IMR-90 (cell line): ENCODE results near the gene TMEM218. TPM values are rescaled to one million over a fixed set of nuclear protein-coding genes. Genes with fewer than 3 reads are reported as not detected.

Source experiments
- ATAC-seq: fragments of 200-7000 bp; cut with Tn5 transposase; 2 replicates; pipeline ENCODE4 v1.9.1; 2020; ENCODE audit warnings: low read depth, mild to moderate bottlenecking, moderate library complexity
- BruUV-seq: library from RNA; stranded (reverse); fragments of 400-500 nt; replicated peaks from 2 replicates; lab custom pipeline; 2021; lab: Mats Ljungman, UMichigan
- CTCF ChIA-PET: fragments of 300-600 bp; formaldehyde crosslinking; extraction: SDS; loops from one replicate; lab custom pipeline; 2021; ENCODE audit warnings: antibody characterized with exemption; lab: Yijun Ruan, JAX
- POLR2A ChIA-PET: fragments of 300-600 bp; sonication (Branson Sonifier 250); formaldehyde crosslinking; loops from one replicate; lab custom pipeline; 2022; ENCODE audit warnings: antibody characterized with exemption; ENCODE audit not compliant: unreplicated experiment; lab: Charles Lee
- DNase-seq: peaks from one replicate; pipeline ENCODE4 v3.0.0; 2013
- H2AFZ ChIP-seq: replicated peaks from 2 replicates; pipeline ENCODE3; 2013; ENCODE audit warnings: low read length, mild to moderate bottlenecking; ENCODE audit not compliant: poor library complexity
- H2AK5ac ChIP-seq: 2 replicates; pipeline ENCODE4 v1.6.1; 2013; ENCODE audit warnings: low read depth, low read length, inconsistent platforms
- H2AK9ac ChIP-seq: replicated peaks from 2 replicates; pipeline ENCODE3; 2013; ENCODE audit warnings: mild to moderate bottlenecking, low read depth, low read length, moderate library complexity; ENCODE audit not compliant: poor library complexity
- H2BK120ac ChIP-seq: 2 replicates; pipeline ENCODE4 v1.6.1; 2013; ENCODE audit warnings: low read depth, low read length, inconsistent platforms
- H2BK15ac ChIP-seq: 3 replicates; pipeline ENCODE4 v1.6.1; 2013; ENCODE audit warnings: low read depth, low read length, inconsistent platforms
- H2BK20ac ChIP-seq: 2 replicates; pipeline ENCODE4 v1.6.1; 2013; ENCODE audit warnings: low read depth, mild to moderate bottlenecking, inconsistent platforms, low read length, moderate library complexity
- H2BK5ac ChIP-seq: 2 replicates; pipeline ENCODE4 v1.6.1; 2013; ENCODE audit warnings: mild to moderate bottlenecking, low read depth, low read length, inconsistent platforms; ENCODE audit not compliant: poor library complexity, severe bottlenecking
- H3K14ac ChIP-seq: replicated peaks from 2 replicates; pipeline ENCODE4 v1.6.1; 2013; ENCODE audit warnings: low read depth, low read length, inconsistent platforms
- H3K18ac ChIP-seq: 2 replicates; pipeline ENCODE4 v1.6.1; 2013; ENCODE audit warnings: low read depth, low read length, control low read depth
- H3K23ac ChIP-seq: 2 replicates; pipeline ENCODE4 v1.6.1; 2013; ENCODE audit warnings: low read depth, low read length, inconsistent platforms
- H3K27ac ChIP-seq: 2 replicates; pipeline ENCODE4 v1.5.1; 2013; ENCODE audit warnings: mild to moderate bottlenecking, control low read depth, low read length; ENCODE audit not compliant: insufficient read depth
- H3K27me3 ChIP-seq: 2 replicates; pipeline ENCODE4 v1.6.1; 2013; ENCODE audit warnings: low read length; ENCODE audit not compliant: control insufficient read depth, insufficient read depth
- H3K36me3 ChIP-seq: 2 replicates; pipeline ENCODE4 v1.6.1; 2013; ENCODE audit warnings: low read length, mixed read lengths; ENCODE audit not compliant: control insufficient read depth, insufficient read depth
- H3K4ac ChIP-seq: 2 replicates; pipeline ENCODE4 v1.6.1; 2013; ENCODE audit warnings: low read depth, low read length, inconsistent platforms
- H3K4me1 ChIP-seq: 2 replicates; pipeline ENCODE4 v1.6.1; 2013; ENCODE audit warnings: low read length, mixed read lengths; ENCODE audit not compliant: control insufficient read depth, insufficient read depth
- H3K4me2 ChIP-seq: 2 replicates; pipeline ENCODE4 v1.6.1; 2013; ENCODE audit warnings: low read depth, mild to moderate bottlenecking, control low read depth, low read length, moderate library complexity
- H3K4me3 ChIP-seq: 2 replicates; pipeline ENCODE4 v1.5.1; 2013; ENCODE audit warnings: low read depth, mild to moderate bottlenecking, control low read depth, low read length, moderate library complexity; ENCODE audit not compliant: insufficient read depth
- H3K56ac ChIP-seq: 2 replicates; pipeline ENCODE4 v1.6.1; 2013; ENCODE audit warnings: low read length, inconsistent platforms; ENCODE audit not compliant: insufficient read depth; ENCODE audit errors: extremely low read depth
- H3K79me1 ChIP-seq, 2 experiments: 2 replicates each; pipeline ENCODE4 v1.6.1; 2013; ENCODE audit warnings: low read length in 2 of 2, inconsistent platforms in 1 of 2, low read depth in 1 of 2
- H3K9ac ChIP-seq: 2 replicates; pipeline ENCODE4 v1.6.1; 2013; ENCODE audit warnings: low read depth, low read length, control low read depth
- H3K9me1 ChIP-seq: 2 replicates; pipeline ENCODE4 v1.6.1; 2013; ENCODE audit warnings: low read length, inconsistent platforms; ENCODE audit not compliant: insufficient read depth
- H3K9me3 ChIP-seq: 2 replicates; pipeline ENCODE4 v1.6.1; 2013; ENCODE audit warnings: low read length; ENCODE audit not compliant: control insufficient read depth, insufficient read depth
- H4K20me1 ChIP-seq: 2 replicates; pipeline ENCODE4 v1.6.1; 2013; ENCODE audit warnings: low read length, inconsistent platforms; ENCODE audit not compliant: insufficient read depth
- H4K5ac ChIP-seq: 2 replicates; pipeline ENCODE4 v1.6.1; 2013; ENCODE audit warnings: mild to moderate bottlenecking, low read depth, low read length, control low read depth
- H4K8ac ChIP-seq, 2 experiments: 2 replicates each; pipeline ENCODE4 v1.6.1; 2013; ENCODE audit warnings: low read depth in 2 of 2, low read length in 2 of 2, control low read depth in 1 of 2, inconsistent platforms in 1 of 2
- H4K91ac ChIP-seq: 2 replicates; pipeline ENCODE4 v1.6.1; 2013; ENCODE audit warnings: low read depth, low read length, inconsistent platforms; ENCODE audit not compliant: insufficient read depth
- BHLHE40 ChIP-seq: fragments of 150-350 bp; IDR thresholded peaks from 2 replicates; pipeline ENCODE4 v1.6.1; 2016; ENCODE audit warnings: mild to moderate bottlenecking, low read depth, low read length
- CEBPB ChIP-seq: IDR thresholded peaks from 2 replicates; pipeline ENCODE4 v1.6.1; 2012; ENCODE audit warnings: low read depth, low read length, improper control_type of control experiment
- CHD1 ChIP-seq: IDR thresholded peaks from 2 replicates; pipeline ENCODE4 v1.6.1; 2012; ENCODE audit warnings: low read depth, low read length, improper control_type of control experiment
- CTCF ChIP-seq: conservative IDR thresholded peaks from 2 replicates; pipeline ENCODE4 v1.5.1; 2012; ENCODE audit warnings: mild to moderate bottlenecking, low read depth, low read length, improper control_type of control experiment
- ELK1 ChIP-seq: fragments of 150-350 bp; IDR thresholded peaks from 2 replicates; pipeline ENCODE4 v1.6.1; 2016; ENCODE audit warnings: low read depth, mild to moderate bottlenecking, low read length, moderate library complexity, borderline replicate concordance
- FOS ChIP-seq: fragments of 150-350 bp; IDR thresholded peaks from 2 replicates; pipeline ENCODE4 v1.6.1; 2016; ENCODE audit warnings: low read depth, low read length
- MAFK ChIP-seq: IDR thresholded peaks from 2 replicates; pipeline ENCODE4 v1.6.1; 2012; ENCODE audit warnings: low read depth, low read length, improper control_type of control experiment
- MAZ ChIP-seq: IDR thresholded peaks from 2 replicates; pipeline ENCODE4 v1.6.1; 2012; ENCODE audit warnings: low read depth, mild to moderate bottlenecking, low read length, improper control_type of control experiment, moderate library complexity, borderline replicate concordance
- MXI1 ChIP-seq: IDR thresholded peaks from 2 replicates; pipeline ENCODE4 v1.6.1; 2012; ENCODE audit warnings: low read depth, mild to moderate bottlenecking, low read length, moderate library complexity, borderline replicate concordance
- NFE2L2 ChIP-seq: fragments of 150-350 bp; IDR thresholded peaks from 2 replicates; pipeline ENCODE4 v1.6.1; 2016; ENCODE audit warnings: low read depth, mild to moderate bottlenecking, low read length
- POLR2A ChIP-seq: IDR thresholded peaks from 2 replicates; pipeline ENCODE4 v1.6.1; 2012; ENCODE audit warnings: mild to moderate bottlenecking, low read depth, low read length
- RCOR1 ChIP-seq: IDR thresholded peaks from 2 replicates; pipeline ENCODE4 v1.6.1; 2012; ENCODE audit warnings: mild to moderate bottlenecking, low read length, improper control_type of control experiment; ENCODE audit not compliant: insufficient replicate concordance
- RFX5 ChIP-seq: IDR thresholded peaks from 2 replicates; pipeline ENCODE4 v1.8.0; 2012; ENCODE audit warnings: low read depth, mild to moderate bottlenecking, low read length, moderate library complexity
- SMC3 ChIP-seq: fragments of 150-350 bp; IDR thresholded peaks from 2 replicates; pipeline ENCODE4 v1.6.1; 2016; ENCODE audit warnings: low read depth, mild to moderate bottlenecking, antibody characterized with exemption, low read length, moderate library complexity
- USF2 ChIP-seq: fragments of 150-350 bp; IDR thresholded peaks from 2 replicates; pipeline ENCODE4 v1.6.1; 2017; ENCODE audit warnings: mild to moderate bottlenecking, antibody characterized with exemption, low read length, low read depth
- dilution Hi-C: fragments of 300-500 bp; cut with HindIII; formaldehyde crosslinking; loops from one replicate; pipeline ENCODE4 v1.14.3; 2018; ENCODE audit warnings: low sequenced_read_pairs; ENCODE audit not compliant: unreplicated experiment
- in situ Hi-C: fragments of 300-500 bp; cut with MboI; formaldehyde crosslinking; loops from 3 replicates; pipeline ENCODE4 v1.14.3; 2019; ENCODE audit warnings: low sequenced_read_pairs, inconsistent platforms, mixed read lengths
- intact Hi-C: fragments of 100-400 bp; cut with micrococcal nuclease; formaldehyde crosslinking; loops from 2 replicates; pipeline ENCODE4 v1.10.0; 2022
- polyA plus RNA-seq, 3 experiments: library from polyadenylated mRNA; depleted of rRNA; stranded (reverse); fragments of >200 nt; gene quantifications; 2 replicates each; pipeline ENCODE4 v1.2.3, GENCODE V29; 2012; ENCODE audit warnings: low replicate concordance in 1 of 3
- total RNA-seq: library from RNA; depleted of rRNA; stranded (reverse); fragments of >200 nt; gene quantifications from 2 replicates; pipeline ENCODE4 v1.2.3, GENCODE V29; 2012

The TMEM218 gene
- total and polyA plus RNA-seq, 2 of the 4 experiments (the other 2 are of a cell fraction) = 19.4 to 23.0 TPM

- Histone ChIP-seq H4K20me1 (no peaks in the 10 kb centered on the region), H3K18ac (no peak overlapping the region), H2AK5ac (no peak overlapping the region), H3K79me1 (no peaks in the 10 kb centered on the region), H3K36me3 (no peaks in the 10 kb centered on the region), H2BK20ac (no peak overlapping the region), H3K56ac (no peak overlapping the region), H3K9me3 (no peaks in the 10 kb centered on the region), H4K8ac (no peak overlapping the region), H3K23ac (no peak overlapping the region), H3K9ac (no peak overlapping the region), H3K14ac (no peak overlapping the region), H2AK9ac (no peak overlapping the region), H3K4me2 (no peak overlapping the region), H3K27ac (no peak overlapping the region), H3K9me1 (no peaks in the 10 kb centered on the region), H2BK15ac (no peak overlapping the region), H4K91ac (no peak overlapping the region), H2AFZ (no peak overlapping the region), H3K4ac (no peak overlapping the region), H2BK5ac (no peak overlapping the region), H3K4me3 (no peak overlapping the region), H3K4me1 (peaks cover 4% of the 10 kb centered on the region; the same call in 1 of the 2 replicates), H4K5ac (no peak overlapping the region), H3K27me3 (peaks cover 8% of the 10 kb centered on the region), H2BK120ac (no peak overlapping the region)
- BruUV-seq = no TSS peak
- ChIA-PET CTCF (no interaction called here), POLR2A (no interaction called here)
- in situ Hi-C loops (no loop called here), dilution Hi-C loops (no loop called here), intact Hi-C loops (no loop called here)
- TF ChIP-seq CHD1 = no peak
- TF ChIP-seq ELK1 = no peak
- no peak for TF ChIP-seq MXI1
- TF ChIP-seq MAFK = no peak
- no peak for TF ChIP-seq SMC3
- no peak for TF ChIP-seq POLR2A
- TF ChIP-seq RFX5 = no peak
- TF ChIP-seq USF2 = no peak
- TF ChIP-seq FOS = no peak
- no peak for TF ChIP-seq NFE2L2
- no peak for TF ChIP-seq MAZ
- TF ChIP-seq CTCF = no peak
- TF ChIP-seq BHLHE40 = no peak
- TF ChIP-seq CEBPB = no peak
- TF ChIP-seq RCOR1 = no peak
- ATAC-seq (no peak), DNase-seq (no peak)
Measured at GRCh38 chr11:125136001-125136400, 24.6 kb upstream of the TMEM218 start.
